Mucosa of rectum (tissue), 2 donors: Measurements from ENCODE around the gene HMGB3.
"Not testable (repeated sequence)": the region's sequence is repeated elsewhere in the genome, so short reads cannot be mapped to it uniquely, and the experiment has no call there.

Experiments used
- H3K27ac ChIP-seq, 2 donors: one replicate each; pipeline ENCODE4 v1.7.0; 2013; ENCODE audit warnings: inconsistent platforms in 2 of 2, low read depth in 2 of 2, low read length in 2 of 2
- H3K27me3 ChIP-seq, 2 donors: one replicate each; pipeline ENCODE4 v1.7.0; 2013; ENCODE audit warnings: low read length in 2 of 2; ENCODE audit not compliant: control insufficient read depth in 2 of 2, insufficient read depth in 2 of 2
- H3K36me3 ChIP-seq, 2 donors: one replicate each; pipeline ENCODE4 v1.7.0; 2013; ENCODE audit warnings: low read length in 2 of 2; ENCODE audit not compliant: control insufficient read depth in 2 of 2, insufficient read depth in 2 of 2
- H3K4me1 ChIP-seq, 2 donors: one replicate each; pipeline ENCODE4 v1.7.0; 2013; ENCODE audit warnings: low read length in 2 of 2, mild to moderate bottlenecking in 1 of 2; ENCODE audit not compliant: control insufficient read depth in 2 of 2, insufficient read depth in 2 of 2
- H3K4me3 ChIP-seq, 2 donors: one replicate each; pipeline ENCODE4 v1.7.0; 2013; ENCODE audit warnings: low read length in 2 of 2
- H3K9ac ChIP-seq, 2 donors: one replicate each; pipeline ENCODE4 v1.7.0; 2013; ENCODE audit warnings: low read length in 2 of 2, low read depth in 1 of 2, mild to moderate bottlenecking in 1 of 2
- H3K9me3 ChIP-seq, 2 donors: one replicate each; pipeline ENCODE4 v1.7.0; 2013; ENCODE audit warnings: low read length in 2 of 2; ENCODE audit not compliant: control insufficient read depth in 2 of 2
- donor health status: healthy.
- donor health status: Normal muscosa, but diverticular disease.

The HMGB3 gene

GRCh38 chrX:150955590-150955989 lies 27.5 kb upstream of the HMGB3 start:
- H3K27ac ChIP-seq: no peak overlapping the region
- H3K4me3 ChIP-seq: no peak overlapping the region
- H3K36me3 ChIP-seq: no peaks in the 10 kb centered on the region
- H3K9me3 ChIP-seq: no peaks in the 10 kb centered on the region
- H3K9ac ChIP-seq: no peak overlapping the region
- peaks cover 0 to 2% of the 10 kb centered on the region in 2 donors for H3K27me3 ChIP-seq
- H3K4me1 ChIP-seq: no peaks in the 10 kb centered on the region

GRCh38 chrX:150958177-150958576 lies 25.0 kb upstream of the HMGB3 start:
- Histone ChIP-seq H3K27ac (no peak overlapping the region), H3K9ac (no peak overlapping the region), H3K9me3 (no peaks in the 10 kb centered on the region), H3K4me3 (no peak overlapping the region), H3K4me1 (no peaks in the 10 kb centered on the region), H3K27me3 (peaks cover 0 to 2% of the 10 kb centered on the region in 2 donors), H3K36me3 (no peaks in the 10 kb centered on the region)

GRCh38 chrX:150959557-150959956 lies 23.6 kb upstream of the HMGB3 start:
- Histone ChIP-seq H3K27ac (no peak overlapping the region), H3K4me1 (no peaks in the 10 kb centered on the region), H3K4me3 (no peak overlapping the region), H3K9ac (no peak overlapping the region), H3K27me3 (peaks cover 0 to 2% of the 10 kb centered on the region in 2 donors), H3K9me3 (no peaks in the 10 kb centered on the region), H3K36me3 (no peaks in the 10 kb centered on the region)

- Histone ChIP-seq H3K27me3 (peaks cover 0 to 2% of the 10 kb centered on the region in 2 donors), H3K4me1 (no peaks in the 10 kb centered on the region)
These were observed 21.5 kb upstream of the HMGB3 start for GRCh38 chrX:150961631-150962030.

GRCh38 chrX:150964416-150964815 lies 18.7 kb upstream of the HMGB3 start:
- not testable (repeated sequence) for H3K4me1 ChIP-seq, H3K9me3 ChIP-seq, H3K27ac ChIP-seq, H3K27me3 ChIP-seq, H3K9ac ChIP-seq, H3K4me3 ChIP-seq, H3K36me3 ChIP-seq

More at GRCh38 chrX:150961631-150962030, 21.5 kb upstream of the HMGB3 start:
- Histone ChIP-seq H3K9me3 (no peaks in the 10 kb centered on the region), H3K27ac (no peak overlapping the region), H3K9ac (no peak overlapping the region), H3K36me3 (no peaks in the 10 kb centered on the region), H3K4me3 (no peak overlapping the region)

- no peak overlapping the region for H3K4me3 ChIP-seq
These were observed 16.9 kb upstream of the HMGB3 start for GRCh38 chrX:150966235-150966634.

GRCh38 chrX:150966742-150967141 lies 16.4 kb upstream of the HMGB3 start:
- no peak overlapping the region for H3K9ac ChIP-seq
- H3K4me1 ChIP-seq: peaks cover 0 to 3% of the 10 kb centered on the region in 2 donors
- no peaks in the 10 kb centered on the region for H3K9me3 ChIP-seq
- no peak overlapping the region for H3K27ac ChIP-seq
- H3K27me3 ChIP-seq: peaks cover 0 to 3% of the 10 kb centered on the region in 2 donors
- no peaks in the 10 kb centered on the region for H3K36me3 ChIP-seq
- H3K4me3 ChIP-seq: no peak overlapping the region

More at GRCh38 chrX:150966235-150966634, 16.9 kb upstream of the HMGB3 start:
- Histone ChIP-seq H3K4me1 (peaks cover 0 to 3% of the 10 kb centered on the region in 2 donors), H3K9ac (no peak overlapping the region), H3K27ac (no peak overlapping the region), H3K9me3 (no peaks in the 10 kb centered on the region), H3K27me3 (peaks cover 0 to 3% of the 10 kb centered on the region in 2 donors), H3K36me3 (no peaks in the 10 kb centered on the region)

GRCh38 chrX:150967786-150968185 lies 15.3 kb upstream of the HMGB3 start:
- Histone ChIP-seq H3K27me3 (peaks cover 0 to 3% of the 10 kb centered on the region in 2 donors), H3K36me3 (no peaks in the 10 kb centered on the region), H3K4me1 (peaks cover 0 to 3% of the 10 kb centered on the region in 2 donors), H3K4me3 (no peak overlapping the region), H3K9me3 (no peaks in the 10 kb centered on the region), H3K9ac (no peak overlapping the region), H3K27ac (no peak overlapping the region)

GRCh38 chrX:150968862-150969720 lies 14.0 kb upstream of the HMGB3 start:
- H3K9ac ChIP-seq: no peak overlapping the region

GRCh38 chrX:150972450-150972849 lies 10.7 kb upstream of the HMGB3 start:
- H3K36me3 ChIP-seq: no peaks in the 10 kb centered on the region

More at GRCh38 chrX:150968862-150969720, 14.0 kb upstream of the HMGB3 start:
- no peak overlapping the region for H3K4me3 ChIP-seq
- peaks cover 0 to 3% of the 10 kb centered on the region in 2 donors for H3K27me3 ChIP-seq
- peaks cover 0 to 3% of the 10 kb centered on the region in 2 donors for H3K4me1 ChIP-seq
- H3K9me3 ChIP-seq: no peaks in the 10 kb centered on the region
- no peaks in the 10 kb centered on the region for H3K36me3 ChIP-seq
- no peak overlapping the region for H3K27ac ChIP-seq

More at GRCh38 chrX:150972450-150972849, 10.7 kb upstream of the HMGB3 start:
- Histone ChIP-seq H3K4me3 (no peak overlapping the region), H3K9me3 (no peaks in the 10 kb centered on the region), H3K4me1 (peaks cover 0 to 3% of the 10 kb centered on the region in 2 donors), H3K9ac (no peak overlapping the region), H3K27ac (no peak overlapping the region), H3K27me3 (peaks cover 0 to 3% of the 10 kb centered on the region in 2 donors)
